NCI-H2029 treated with DMSO at 0.1 percent for 48 hours (cell line): ENCODE results near the gene STON2.
"Not testable (repeated sequence)": the region's sequence is repeated elsewhere in the genome, so short reads cannot be mapped to it uniquely, and the experiment has no call there.

ENCODE experiments used
- DNase-seq: peaks from one replicate; lab custom pipeline; 2025; lab: John Stamatoyannopoulos, UW

The STON2 gene

DNA sequence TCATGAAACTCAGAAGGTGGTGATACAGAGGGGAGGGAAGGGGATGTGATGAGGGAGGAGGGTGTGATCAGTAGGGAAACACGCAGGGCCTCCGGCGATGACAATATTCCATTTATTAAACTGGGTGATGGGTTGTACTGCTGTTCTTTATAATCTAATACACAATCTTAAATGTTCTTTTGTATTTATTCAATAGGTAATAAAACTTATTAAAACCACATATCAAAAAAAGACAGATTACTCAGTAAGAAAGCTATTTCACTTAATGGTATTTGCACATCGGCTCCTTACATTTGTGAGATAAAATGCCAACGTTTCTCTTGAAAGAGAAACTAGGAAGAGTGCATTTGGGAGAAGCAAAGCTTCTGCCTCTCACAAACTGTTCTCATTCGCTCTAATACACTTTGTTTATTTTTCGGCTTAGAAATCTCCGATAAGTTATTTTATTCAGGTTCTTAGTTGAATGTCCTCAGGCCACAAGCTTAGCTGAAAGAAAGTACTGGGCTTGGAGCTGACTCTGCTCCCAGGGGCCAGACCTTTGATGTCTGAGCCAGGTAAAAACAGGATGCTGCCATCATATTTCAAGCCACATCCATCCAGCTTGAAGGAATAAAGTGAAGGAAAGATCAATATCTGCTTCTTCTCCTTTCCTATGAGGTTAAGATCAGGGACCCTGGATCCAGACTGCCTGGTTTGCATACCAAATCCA lies 17.5 kb downstream of the STON2 start:
- no peak for DNase-seq

DNA sequence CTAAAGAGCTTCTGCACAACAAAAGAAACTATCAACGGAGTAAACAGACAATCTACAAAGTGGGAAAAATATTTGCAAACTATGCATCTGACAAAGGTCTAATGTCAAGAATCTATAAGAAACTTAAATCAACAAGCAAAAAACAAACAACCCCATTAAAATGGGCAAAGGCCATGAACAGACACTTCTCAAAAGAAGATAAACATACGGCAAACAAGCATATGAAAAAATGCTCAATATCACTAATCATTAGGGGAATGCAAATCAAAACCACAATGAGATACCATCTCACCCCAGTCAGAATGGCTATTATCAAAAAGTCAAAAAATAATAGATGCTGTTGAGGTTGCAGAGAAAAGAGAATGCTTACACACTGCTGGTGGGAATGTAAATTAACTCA lies 20.1 kb downstream of the STON2 start:
- not testable (repeated sequence) for DNase-seq

DNA sequence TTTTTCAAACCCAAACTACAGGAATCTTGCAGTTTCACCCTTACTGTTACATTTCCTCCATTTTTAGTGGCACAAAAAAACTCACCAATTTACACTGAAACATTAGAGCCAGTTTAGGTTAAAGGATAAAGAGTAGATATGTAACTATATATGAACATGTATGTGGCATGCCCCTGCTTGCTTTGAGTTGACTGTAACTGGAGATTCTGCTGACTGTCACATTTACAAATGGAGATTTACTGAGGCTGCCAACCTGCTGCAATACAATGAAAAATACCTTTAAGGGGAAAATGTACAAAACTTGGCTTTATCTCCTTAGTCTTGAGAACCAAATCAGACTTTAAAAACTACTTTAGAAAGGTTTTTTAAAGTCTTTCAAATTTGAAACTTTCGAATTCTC lies 28.3 kb downstream of the STON2 start:
- no peak for DNase-seq

DNA sequence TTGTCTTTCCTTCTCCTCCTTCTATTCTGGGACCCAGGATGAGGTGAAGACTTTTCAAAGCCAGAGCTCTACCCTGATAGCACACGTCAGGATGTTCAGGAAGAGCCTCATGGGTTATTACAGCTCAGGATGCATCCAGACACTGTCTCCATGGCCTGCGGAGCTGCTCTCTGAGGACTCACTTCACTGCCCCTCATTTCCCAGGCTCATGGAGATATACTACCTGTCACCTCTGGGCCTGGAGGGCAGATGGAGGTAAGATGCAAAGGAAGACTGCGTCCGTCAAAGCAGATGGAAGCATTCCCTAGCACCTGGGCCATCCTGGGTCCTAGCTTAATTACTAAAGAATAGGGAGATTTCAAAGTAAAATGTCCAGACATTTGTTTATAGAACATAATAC lies 32.6 kb downstream of the STON2 start:
- no peak for DNase-seq

DNA sequence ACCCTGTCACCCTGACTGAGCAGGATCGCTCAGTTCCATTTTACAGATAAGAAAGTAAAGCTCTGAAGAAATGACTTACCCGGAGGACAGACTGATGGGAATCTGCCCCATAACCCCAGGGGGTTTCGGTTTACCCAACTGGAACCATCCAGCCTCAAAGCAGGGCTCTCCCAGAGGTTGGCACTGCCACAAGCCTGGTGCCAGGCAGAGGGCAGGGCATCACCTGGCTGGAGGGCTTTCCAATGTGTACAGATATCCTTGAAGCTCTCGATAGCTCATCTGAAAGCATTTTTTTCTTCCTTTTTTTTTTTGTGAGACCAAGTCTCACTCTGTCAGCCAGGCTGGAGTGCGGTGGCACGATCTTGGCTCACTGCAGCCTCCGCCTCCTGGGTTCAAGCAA lies 33.2 kb downstream of the STON2 start:
- DNase-seq = no peak

DNA sequence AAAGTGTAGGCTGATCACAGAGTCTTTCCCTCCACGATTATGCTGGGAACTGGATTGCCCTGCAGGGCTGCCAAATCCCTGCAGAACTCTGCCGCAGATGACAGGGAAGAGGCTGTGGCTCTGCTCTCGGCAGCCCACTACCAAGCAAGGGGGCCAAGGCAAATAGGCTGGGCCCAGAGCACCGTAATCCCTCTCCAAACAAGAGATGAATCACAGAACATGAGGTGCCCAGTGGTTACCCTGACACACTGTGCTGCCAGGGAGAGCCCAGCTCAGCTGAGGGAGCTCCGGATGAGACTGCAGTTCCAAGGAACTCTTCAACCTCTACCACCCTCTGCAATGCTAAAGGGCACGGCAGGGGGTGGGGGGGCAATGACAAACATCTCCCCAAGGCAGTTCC lies 33.9 kb downstream of the STON2 start:
- no peak for DNase-seq

DNA sequence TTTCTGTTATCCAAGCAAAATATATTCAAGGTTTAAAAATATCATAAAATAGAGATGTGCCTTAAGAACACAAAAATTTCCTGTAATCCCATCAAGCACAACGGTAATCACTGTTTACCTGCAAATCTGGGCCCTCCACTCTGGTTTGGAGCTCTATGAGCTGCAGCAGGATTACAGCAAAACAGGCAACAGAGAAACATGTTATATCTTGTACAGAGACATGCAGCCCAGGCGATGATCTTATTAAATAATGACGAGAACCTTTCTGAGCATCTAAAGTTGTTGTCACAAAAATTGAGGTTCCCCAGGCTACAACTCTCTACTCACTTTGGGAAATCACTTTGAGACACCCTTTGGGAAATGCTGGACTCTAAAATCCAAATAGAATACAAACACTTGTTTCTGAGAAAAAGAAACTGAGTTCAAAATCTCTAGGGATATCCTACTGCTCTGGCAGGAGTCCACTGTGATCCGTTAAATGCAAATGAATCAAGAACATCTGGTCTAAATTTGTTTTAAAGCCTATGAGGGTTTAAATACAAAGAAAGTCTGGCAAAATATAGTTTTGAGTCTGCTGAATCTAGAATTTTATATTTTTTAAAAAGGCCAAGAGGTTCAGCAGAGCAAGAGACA lies 36.3 kb downstream of the STON2 start:
- no peak for DNase-seq

DNA sequence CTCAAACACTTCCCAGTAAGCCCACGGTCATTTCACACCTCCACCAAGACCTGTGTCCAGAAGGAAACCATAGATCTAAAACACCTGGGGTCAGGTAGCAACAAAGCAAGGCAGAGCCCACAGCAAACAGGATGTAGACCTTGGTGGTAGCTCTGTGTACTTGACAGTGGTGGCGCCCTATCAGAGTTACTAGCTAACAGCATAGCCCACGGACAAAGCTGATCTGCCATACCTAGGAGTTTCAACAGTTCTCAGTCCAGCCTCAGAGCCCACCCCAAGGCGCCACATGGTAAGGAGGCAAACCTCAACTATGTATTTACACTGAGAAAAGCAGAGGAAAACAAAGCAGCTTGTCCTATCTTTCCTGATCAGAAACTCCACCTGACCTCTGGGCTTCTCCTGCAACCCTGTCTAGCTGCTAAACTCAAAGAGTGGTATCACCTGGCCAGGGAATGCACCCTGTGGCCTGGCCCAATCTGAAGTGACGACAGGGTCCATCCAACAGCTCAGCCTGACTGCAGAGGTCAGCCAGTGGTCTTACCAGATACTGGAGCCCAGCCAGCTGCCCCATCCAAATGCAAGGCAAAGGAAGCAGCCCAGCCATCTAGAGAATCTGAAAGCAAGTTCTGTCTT lies 46.3 kb downstream of the STON2 start:
- no peak for DNase-seq

DNA sequence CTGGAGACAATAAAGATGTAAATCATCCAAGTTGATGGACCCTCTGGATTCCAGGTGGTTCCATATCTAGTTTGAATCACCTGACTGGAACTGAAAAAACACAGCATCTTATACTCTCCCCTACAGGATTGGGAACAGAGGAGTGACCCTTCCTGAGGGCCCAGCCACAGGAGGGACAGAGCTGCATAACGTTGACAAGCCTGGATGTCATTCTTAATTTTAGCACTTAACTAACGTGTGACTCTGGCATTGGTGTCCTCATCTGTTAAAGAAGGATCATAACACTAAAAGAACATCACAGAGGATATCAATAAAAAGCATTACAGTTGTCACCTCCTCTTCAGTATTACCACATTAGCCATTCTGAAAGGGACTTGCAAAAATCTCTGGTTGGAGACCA lies 47.7 kb downstream of the STON2 start:
- DNase-seq = no peak

DNA sequence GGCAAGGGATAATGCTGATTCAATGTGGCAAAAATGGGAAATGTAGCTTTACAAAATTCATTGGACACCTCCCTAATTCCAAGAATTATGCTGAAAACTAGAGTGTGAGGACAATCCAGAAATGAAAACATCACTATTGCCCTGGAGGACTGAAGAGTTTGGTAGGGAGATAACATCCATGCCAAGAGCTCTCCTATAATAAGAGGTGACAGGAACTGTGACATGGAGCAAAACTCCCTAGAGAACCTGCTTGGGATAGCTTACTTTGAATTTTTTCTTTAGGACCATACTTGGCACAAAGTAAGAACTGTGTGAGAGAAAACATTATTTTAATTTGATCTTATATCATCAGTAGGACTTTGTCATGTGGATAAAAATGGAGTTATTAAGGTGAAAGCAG lies 48.9 kb downstream of the STON2 start:
- no peak for DNase-seq

DNA sequence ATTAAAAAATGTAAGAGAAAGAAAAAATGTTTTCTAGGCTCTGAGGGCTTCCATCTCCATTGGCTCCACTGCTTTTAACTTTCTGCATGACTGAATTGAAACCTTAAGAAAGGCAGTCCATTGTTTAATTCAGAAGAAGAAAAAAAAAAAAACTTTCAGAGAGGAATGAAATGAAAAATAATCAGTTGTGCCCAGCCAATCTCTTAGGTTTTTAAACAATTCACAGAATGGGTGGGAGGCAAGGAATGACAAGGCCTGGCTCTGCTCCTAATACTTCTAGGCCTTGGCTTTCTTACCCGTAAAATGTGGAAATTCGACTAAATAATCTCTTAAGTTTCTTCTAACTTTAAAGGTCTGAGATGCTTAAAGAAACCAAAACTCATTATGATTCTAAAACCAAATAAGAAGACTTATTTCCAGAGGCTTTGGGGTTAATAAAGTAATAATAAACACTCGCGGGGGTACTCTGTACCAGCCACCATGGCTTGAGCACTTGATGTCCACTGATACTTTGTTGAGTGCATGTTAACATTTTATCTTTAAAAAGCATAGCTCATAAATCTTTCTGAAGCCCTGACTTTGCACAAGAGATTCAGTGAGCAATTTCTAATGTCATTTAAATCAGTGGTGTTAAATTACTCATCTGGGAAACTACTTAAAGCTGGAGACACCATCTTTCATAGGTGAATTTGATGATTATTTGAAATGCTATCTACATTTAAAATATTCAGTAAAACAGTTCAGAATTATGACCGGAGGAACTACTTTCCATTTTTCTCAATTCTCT lies 49.6 kb downstream of the STON2 start:
- DNase-seq = no peak

DNA sequence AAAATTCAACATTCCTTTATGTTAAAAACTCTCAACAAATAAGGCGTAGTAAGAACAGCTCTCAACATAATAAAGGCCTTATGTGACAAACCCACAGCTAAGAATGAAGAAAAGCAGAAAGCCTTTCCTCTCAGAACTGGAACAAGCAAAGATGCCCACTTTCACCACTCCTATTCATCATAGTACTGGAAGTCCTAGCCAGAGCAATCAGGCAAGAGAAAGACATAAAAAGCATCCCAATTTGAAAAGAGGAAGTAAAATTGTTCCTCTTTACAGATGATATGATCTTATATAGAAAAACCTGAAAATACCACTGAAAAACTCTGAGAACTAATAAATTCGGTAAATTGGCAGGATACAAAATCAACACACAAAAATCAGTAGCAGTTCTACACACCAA lies 52.1 kb downstream of the STON2 start:
- no peak for DNase-seq

DNA sequence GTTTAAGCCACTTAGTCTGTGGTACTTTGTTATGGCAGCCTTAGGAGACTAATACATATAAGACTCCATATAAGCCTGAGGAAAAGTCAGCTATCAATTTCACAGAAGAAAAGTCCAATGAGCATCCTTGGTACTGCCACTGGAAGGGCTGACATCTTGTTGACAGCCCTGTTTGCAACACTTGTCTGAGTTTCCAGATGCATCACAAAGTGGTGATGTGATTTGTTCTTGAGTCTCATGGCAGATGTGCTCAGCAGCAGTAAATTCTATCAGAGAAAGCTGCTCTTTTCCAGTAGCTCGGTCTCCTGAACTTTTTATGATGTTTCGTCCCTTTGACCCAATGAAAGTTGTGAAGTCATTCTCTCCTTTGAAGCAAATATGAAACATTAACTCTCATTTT lies 54.3 kb downstream of the STON2 start:
- DNase-seq = no peak

DNA sequence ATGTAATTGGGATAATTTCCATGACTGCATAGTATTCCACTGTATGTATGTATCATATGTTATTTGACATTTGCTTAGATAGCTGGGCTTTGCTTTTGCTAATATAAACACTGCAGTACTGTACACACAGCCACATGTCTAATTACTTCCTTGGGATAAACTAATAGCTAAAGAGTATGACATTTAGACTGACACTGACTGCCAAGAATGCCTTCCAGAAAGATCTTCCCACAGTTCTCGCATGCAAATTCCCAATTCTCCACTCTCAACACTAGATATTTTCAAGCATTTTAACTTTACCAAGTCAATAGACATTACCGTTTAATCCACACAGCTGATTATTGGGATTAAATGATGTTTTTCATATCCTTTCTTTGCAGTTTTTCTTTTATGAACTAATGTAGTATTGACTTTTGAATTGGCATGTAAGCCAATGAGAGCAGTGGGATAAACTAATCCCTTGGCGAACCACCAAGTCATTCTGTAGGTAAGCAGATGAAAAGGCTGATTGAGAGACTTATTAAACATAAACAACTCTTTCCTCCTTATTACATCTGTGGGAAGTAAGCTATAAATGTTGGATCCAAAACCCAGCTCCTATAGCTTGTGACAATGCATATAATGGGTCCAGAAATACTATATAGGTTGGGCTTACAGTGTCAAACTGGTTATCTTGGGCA lies 55.5 kb downstream of the STON2 start:
- no peak for DNase-seq

DNA sequence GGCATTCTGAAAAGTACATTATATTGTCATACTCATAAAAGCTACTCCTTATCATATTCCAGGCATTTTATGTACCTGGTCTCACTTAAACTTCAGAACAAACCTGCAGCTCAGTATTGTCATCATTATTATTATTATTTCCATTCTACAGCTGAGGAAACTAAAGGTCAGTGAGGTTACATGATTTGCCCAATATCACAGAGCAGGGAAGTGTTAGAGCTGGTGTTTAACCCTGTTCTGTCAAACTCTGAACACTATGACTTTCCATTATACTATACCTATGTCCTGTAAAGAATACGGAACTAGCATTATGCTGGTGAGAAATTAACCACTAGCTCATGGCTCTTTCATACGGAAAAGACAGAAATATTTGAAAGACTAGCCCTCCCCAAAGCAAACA lies 56.4 kb downstream of the STON2 start:
- no peak for DNase-seq

DNA sequence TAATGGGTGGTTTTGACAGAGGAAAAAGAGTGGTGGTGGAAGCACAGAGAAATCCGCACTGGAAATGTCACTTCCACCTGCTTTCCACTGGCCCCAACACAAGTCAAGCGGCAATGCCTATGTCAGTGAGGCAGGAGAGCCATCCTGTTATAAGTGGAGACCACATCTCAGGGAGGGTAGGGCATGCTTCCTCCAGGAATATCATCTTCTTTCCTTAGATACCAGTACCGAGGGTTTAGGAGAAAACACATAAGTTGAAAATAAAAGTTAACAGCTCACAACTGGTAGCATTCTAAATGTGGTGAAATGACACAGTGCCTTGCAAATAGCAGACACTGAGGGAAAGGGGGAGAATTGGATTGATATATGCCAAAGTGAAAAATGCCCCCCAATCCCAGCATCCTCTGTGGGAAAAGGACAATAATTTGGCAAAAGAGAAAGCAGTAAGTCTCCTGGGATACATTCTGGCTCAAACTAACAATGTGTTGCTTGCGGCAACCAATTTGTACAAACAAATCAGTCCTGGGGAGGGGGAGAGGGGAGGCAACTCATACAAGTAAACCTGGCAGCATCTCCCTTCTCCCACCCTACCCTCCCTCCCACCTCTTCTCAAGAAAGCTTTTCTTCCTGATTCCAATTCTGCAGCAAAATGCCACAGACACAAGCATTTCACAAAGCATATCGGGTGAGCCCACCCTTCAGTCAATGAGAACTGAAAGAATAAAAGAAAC lies 57.1 kb downstream of the STON2 start:
- DNase-seq = no peak

DNA sequence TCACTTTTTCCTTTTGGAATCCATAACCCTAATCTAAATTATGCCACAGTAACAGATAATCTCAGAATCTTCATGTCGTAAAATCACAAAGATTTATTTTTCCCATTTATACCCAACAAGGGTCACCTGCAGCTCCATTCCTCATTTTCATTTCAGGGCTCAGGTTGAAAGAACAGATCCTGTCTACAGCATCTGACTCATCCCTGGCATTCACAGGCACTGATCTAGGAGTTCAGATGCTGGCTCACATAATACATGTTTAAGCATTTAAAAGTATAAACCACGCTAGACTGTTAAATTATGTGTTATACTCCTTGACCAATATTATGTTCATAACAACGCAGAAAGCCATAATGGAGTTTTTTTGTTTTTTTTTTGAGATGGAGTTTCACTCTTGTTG lies 58.3 kb downstream of the STON2 start:
- no peak for DNase-seq

DNA sequence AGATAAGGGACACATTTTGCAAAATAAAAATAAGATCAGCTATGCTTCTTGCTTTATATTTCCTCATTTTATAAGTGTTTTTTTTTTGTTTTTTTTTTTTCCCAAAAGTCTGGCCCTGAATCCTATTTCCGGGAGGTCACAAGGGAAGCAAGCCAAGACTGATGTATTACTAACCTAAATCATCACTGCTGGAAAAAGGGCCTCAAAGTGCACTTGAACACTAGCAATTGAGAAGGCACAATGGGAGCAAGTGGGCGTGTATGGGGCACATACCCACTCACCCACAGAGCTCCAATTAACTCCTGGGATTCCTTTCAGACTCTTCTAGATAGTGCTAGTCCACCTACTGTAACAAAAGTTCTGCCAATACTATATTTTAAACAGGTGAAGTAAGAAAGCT lies 58.8 kb downstream of the STON2 start:
- DNase-seq = peak; percentile 78

DNA sequence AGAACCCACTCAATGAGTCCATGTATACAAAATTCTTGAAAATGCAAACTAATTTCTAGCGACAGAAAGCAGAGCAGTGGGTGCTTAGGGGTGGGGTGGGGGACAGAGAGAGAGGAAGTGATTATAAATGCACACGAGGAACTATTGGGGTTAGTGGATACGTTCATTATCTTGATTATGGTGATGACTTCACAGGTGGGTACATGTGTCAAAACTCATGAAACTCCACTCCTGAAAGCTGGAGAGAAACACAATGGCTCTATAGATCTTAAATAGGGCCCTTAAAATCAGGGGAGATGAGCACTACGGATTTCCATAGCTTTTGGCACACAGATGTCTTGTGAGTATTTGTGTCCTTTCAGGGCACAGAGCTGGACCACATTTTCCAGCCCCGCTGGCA lies 59.9 kb downstream of the STON2 start:
- DNase-seq = no peak

DNA sequence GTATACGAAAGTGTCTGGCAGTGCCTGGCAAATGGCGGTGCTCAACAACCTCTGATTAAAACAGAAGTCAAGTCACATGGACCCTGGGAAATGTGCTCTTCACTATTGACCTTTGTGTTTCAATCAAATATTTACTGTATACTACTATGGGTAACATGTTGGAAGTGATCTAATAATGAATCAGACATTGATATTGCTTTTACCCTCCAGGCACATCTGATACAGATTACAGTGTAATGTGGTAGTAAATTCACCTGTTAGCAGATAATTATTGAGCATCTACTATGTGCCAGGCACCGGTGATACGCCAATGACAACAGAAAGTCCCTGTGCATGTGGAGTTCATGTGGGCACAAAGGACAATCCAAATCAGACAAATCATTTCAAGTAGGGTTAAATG lies 63.1 kb downstream of the STON2 start:
- DNase-seq = no peak

DNA sequence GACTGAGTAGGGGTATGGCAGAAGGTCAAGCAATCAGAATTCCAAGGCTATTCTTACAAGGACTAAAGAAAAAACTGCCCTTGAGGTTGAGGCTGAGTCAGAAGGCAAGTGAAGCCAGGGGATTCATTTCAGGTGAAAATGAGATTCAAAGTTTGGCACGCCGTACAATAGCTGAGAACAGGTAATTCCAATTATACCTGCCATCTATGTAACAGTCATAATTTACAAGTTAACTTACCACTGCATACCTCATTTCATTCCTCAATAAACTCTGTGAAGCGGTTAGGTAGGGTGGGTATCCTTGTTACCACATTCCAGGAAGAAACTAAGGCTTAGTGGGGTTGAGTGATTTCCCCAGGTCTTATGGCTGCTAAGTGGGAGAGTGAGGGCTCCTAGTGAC lies 64.1 kb downstream of the STON2 start:
- no peak for DNase-seq

DNA sequence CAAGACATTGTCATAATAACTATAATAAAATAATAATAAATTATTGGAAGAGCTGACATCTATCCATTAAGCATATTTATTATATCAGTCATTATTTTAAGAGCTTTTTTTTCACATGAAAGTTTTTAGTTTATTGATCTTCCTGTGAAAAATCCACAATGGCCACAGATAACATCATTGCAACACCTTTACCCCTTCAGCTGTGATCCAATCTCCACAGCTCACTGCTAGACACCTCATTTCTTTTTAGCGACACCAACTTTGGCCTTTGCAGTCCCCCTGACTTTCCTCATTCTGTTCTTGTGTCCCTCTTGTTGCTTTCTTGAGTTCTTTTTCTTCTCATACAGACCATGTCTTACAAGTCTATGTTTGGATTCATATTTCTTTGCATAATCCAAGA lies 67.4 kb downstream of the STON2 start:
- no peak for DNase-seq
